IPS-18c (cell line): ENCODE results near the gene RSRC1.

Experiments
- H3K4me3 ChIP-seq: 2 replicates; pipeline ENCODE4 v1.7.0; 2013; ENCODE audit warnings: low read depth, mild to moderate bottlenecking, low read length, moderate library complexity; ENCODE audit not compliant: insufficient read depth
- H3K9me3 ChIP-seq: one replicate; pipeline ENCODE4 v1.6.1; 2013; ENCODE audit warnings: mild to moderate bottlenecking, low read length, moderate library complexity; ENCODE audit not compliant: control insufficient read depth, insufficient read depth

Gene RSRC1

DNA sequence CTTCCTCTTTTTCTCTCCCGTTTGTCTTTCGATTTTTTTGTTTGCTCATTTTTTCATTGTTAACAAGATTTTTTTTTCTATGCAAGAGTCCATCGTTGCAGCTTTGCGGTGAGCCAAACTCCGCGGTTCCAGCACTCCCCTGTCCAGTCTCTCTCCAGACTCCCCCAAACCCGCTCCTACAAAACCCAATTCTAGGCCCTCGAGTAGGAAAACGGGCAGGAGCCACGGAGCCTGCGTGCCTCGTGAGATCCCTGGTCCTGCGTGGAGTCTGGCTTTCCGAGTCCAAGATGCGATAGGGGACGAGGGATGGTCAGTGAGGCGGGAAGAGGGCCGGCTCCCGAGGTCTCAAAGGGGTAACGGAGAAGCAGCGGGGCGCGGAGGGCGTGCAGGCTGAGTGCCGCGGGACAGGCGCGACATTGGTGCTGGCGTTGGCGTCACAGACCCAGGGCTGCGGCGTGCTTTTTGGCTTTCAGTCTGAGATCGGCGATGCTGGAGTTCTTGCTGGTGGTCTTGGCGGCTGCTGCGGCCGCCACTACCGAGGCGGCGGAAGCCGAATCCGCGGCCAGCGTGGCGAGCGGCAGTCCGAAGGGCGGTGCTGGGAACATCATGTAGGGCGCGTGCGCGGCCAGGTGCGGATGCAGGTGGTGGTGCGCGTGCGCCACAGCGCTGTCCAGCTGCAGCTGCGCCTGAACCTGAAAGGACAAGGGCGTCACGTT is 12.1 kb upstream of the RSRC1 start:
- Histone ChIP-seq H3K4me3 (peak overlapping the region; percentile 54), H3K9me3 (no peaks in the 10 kb centered on the region)

DNA sequence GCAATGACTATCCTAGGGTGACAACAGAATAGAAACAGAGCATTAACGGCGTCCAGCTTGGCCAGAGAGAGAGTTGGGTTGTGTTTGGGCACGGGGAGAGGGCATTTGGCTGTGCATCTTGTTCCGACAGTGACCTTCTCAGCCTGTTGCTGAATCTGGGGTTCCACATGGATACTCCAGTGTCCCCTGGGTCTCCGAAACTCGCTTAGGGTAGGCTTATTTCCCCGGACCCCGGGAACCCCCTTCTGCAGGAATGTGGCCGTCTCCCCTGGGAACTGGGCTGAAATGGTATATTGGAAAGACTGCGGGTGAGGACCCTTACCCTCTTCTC is 11.6 kb upstream of the RSRC1 start:
- H3K4me3 ChIP-seq = peak overlapping the region; percentile 54

DNA sequence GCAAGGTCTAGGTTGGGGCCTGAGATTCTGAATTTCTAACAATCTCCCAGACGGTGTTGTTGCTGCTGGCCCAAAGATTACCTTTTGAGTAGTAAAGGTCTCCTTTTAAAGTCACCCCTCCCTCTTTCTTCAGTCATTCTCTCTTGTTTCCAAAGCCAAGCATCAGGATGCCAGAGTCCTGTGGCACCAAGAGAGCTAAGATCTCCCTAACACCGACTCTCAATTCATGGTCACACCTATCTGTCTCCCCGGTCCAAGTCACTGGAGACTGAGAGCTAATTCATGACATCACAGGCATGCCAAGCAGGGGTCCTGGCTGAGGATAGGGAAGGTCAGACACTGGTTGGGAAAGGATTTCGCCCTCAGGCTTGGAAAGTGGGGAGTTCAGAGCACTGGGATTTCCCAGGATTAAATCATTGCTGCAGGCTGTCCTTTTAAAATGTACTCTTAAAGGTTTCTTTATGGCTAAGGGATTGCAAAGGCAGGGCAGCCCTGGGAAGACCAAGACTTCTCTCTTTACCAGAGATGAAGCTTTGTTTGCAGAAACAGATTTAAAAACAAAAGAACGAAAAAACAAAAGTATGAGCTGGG is 11.0 kb upstream of the RSRC1 start:
- no peaks in the 10 kb centered on the region for H3K9me3 ChIP-seq
- H3K4me3 ChIP-seq = no peak overlapping the region; the same call in 1 of the 2 replicates

More for the DNA sequence above, 11.6 kb upstream of the RSRC1 start:
- H3K9me3 ChIP-seq = no peaks in the 10 kb centered on the region

DNA sequence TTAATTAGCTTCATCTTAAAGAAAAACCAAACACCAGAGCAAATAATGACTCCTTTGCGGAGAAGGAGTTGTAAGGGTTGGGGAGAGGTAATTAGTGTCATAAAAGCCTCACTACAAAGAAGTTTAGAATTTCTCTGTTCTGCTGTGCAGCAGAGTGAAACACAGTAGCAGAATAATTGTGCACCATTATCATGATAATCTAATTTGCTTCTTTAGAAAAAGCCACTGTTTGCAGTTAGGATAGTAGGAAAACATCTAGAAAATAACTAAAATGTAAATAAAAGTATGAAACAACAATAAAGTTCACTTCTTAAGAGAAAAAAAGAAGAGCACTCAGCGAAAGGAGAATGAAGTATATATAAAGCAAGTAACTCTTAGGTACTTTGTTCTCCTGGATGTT is 9.2 kb upstream of the RSRC1 start:
- no peak overlapping the region for H3K4me3 ChIP-seq
- H3K9me3 ChIP-seq = no peaks in the 10 kb centered on the region

DNA sequence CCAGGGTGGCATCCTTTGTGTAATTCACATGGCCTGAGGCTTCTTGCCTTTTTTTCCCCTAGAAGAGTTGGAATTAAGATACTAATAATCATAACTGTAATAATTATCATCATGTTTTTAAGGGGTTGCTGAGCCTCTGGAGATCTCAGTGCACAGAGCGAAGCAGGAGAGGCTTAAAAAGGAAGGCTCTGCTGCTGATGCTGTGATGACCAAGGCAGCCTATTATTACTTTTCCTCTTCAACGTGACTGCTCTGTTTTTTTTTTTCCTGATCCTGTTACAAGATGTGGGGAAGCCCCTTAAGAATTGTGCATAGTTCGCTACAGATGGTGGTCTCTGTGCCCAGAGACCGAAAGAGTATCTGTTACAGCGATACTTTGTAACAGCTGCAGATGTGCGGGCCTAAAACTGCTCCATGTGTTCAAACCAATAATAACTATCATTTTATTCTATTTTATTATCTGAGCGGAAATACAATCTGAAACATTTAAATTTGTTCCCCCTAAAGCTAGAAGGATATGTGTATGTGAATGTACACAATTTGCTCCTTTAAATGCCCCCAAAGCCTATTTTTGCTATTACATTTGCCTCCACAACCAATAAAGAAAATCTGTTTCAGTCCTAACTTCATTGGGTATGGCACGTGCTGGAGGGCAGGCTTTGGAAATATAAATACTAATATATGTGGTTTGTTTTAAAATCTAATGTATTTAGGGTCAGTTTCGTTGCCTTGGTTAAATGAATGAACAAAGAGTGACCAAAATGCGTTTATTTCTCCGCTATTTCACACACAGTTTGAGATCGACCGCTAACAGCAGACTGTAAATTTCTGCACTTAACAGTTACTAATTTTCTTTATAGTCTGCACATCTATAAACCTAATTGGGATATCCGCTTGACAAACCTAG is 8.3 kb upstream of the RSRC1 start:
- H3K9me3 ChIP-seq = no peaks in the 10 kb centered on the region
- H3K4me3 ChIP-seq = no peak overlapping the region

DNA sequence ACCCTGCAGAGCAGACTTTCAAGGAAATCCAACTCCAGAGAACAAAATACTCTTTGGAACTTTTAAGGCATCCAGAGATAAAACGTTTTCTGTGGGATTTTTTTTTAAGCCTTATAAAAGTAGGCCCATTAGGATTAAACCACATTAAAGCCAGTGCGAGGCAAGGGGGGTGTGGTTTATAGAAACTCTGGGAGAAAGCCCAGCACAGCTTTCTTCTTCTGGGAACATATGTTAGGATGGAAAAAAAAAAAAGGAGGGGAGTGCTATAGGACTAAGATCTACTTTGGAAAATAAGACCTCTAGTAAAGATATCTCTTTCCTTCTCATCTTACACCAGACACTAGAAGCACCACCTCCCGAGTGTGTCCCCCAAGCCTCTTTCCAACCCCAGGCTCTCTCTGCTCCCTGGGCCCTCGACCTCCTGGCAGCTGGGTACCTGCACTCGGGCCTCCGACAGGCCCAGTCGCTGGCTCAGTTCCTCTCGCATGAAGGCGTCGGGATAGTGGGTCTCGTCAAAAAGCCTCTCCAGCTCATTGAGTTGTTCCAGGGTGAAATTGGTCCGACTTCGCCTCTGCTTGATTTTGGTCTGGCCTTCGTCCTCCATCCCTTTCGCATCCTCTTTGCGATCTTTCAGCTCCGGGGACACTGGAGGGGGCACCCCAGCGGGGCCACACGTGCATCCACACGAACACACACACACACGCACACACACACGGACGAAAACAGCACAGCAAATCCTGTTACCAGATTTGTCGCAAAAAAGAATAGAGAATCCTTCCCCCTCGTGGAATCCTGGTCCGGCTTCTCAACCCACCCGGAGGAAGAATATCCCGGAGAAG is 7.4 kb upstream of the RSRC1 start:
- Histone ChIP-seq H3K4me3 (0 out of 2 replicates have a peak overlapping the region, but pooled peaks have one; percentile 38), H3K9me3 (no peaks in the 10 kb centered on the region)

DNA sequence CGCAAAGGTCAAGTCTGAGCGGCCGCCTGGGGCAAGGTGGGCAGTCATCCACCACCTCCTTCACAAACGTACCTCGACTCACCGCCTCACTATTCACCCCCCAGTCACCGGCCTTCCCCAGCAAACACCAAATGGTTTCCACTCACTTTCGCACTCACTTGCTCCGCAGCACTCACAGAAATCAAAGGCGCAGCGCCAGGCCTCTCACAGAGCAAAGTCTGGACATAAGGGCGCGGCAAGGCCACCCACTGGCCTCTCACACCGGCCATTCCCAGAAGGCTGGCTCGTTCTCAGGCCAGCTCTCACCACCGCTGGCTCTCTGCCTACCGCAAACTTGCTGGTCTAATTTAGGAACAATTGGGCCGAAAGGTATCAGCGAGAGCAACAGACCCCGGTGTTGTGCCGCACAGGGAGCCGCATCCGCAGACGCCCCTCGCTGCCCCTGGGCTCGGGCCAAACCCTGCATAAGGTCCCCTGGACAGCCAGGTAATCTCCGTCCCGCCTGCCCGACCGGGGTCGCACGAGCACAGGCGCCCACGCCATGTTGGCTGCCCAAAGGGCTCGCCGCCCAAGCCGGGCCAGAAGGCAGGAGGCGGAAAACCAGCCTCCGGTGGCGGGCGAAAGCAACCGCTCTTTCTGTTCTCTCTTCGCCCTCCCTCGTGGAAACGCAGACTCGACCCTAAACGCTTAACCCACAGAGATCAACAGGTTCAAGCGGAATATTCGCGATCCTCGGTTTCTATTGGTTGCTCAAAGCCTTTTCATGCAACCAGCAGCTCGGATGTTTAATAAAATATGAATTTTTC is 6.6 kb upstream of the RSRC1 start:
- Histone ChIP-seq H3K4me3 (peak overlapping the region; percentile 38), H3K9me3 (no peaks in the 10 kb centered on the region)

DNA sequence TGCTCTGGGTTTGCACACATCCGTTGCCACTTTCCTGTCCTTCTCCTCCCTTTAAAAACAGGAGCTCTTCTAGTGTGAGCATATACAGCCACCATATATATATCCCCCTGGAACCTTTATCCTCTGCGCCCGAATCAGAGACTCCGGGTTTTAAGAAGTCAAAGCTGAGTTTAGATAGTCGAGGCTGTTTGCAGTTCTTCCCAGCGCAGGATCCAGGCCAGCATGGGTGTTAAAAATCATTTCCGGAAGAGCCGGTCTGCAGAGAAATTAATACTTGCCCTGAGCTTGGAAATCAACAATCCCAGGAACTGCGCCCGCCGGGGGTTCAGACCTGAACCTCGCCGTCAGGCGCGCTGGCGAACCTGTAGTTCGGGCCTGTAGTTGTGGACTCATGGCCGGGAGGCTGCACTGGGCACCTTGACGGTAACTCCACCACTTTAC is 6.0 kb upstream of the RSRC1 start:
- Histone ChIP-seq H3K4me3 (peak overlapping the region; percentile 38), H3K9me3 (no peaks in the 10 kb centered on the region)

DNA sequence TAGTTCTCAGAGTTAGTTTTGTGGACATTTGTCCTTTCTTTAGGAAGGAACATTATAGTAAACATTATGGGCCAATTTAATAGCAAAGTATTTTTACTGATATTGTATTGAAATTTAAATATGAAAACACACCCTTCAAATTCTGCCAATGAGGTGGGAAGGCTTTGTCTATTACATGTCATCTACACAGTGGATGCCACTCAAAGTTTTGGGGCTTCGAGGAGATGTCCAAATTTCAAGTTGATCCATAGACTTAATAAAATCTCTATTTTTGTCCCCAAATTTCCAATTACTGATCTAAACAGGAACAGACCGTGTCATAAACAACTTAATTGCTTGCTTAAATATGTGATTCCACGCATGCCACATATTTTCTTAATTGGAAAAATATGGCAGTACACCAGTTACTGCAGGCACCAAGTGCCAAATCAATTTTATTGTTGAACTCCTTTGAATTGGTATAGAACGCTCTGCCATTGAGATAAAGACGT is 5.4 kb upstream of the RSRC1 start:
- Histone ChIP-seq H3K4me3 (no peak overlapping the region), H3K9me3 (no peaks in the 10 kb centered on the region)

DNA sequence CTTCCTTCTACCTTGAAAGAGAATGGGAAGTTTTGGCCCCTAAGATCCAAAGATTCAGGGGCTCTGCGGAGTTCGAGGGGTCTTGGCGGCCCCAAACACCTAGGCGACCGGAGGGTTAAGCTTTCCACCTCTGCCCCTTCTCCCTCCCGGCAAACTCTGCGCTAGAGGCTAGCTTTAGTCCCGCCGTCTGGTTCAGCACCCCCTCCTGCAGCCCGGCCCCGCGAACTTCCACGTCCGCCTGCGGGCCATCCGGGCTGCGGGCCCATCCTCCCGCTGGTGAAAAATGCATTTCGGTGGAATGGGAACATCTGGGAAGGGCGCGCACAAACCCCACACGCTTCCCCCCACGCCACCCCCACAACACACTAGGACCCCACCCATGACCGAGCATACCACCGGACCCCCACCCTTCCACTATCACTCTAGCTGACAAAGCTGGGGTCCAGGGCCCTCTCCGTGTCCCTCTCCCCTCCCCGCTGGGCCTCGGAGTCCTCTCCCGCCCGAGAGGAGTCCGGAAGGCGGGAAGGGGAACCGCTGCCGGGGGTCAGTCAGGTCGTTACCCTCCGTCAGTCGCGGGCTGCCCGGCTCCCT is 4.7 kb upstream of the RSRC1 start:
- Histone ChIP-seq H3K4me3 (peak overlapping the region; percentile 52), H3K9me3 (no peaks in the 10 kb centered on the region)

DNA sequence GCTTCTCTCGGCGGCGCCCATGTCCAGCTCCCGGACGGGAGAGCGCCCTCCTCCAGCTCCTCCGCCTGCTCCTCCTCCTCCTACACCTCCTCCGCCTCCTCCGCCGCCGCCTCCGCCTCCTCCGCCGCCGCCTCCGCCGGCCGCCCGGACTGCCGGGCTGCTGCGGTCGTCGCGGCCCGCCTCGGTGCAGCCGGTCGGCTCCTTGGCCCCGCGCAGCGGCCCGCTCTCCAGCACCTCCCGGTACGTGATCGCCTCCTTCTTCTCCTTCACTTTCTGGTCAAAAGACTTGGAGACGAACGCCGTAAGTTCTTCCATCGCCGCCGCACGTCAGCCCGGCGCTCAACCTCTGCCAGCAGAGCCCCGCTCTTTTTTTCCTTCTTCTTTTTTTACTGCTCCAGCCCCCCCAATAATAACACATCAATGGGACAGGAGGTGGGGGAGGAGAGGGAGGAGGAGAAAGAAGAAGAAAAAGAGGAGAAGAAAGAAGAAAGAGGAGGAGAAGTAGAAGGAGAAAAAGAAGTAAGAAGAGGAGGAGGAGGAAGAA is 4.1 kb upstream of the RSRC1 start:
- peak overlapping the region; percentile 52; the same call in 1 of the 2 replicates for H3K4me3 ChIP-seq
- H3K9me3 ChIP-seq = no peaks in the 10 kb centered on the region

DNA sequence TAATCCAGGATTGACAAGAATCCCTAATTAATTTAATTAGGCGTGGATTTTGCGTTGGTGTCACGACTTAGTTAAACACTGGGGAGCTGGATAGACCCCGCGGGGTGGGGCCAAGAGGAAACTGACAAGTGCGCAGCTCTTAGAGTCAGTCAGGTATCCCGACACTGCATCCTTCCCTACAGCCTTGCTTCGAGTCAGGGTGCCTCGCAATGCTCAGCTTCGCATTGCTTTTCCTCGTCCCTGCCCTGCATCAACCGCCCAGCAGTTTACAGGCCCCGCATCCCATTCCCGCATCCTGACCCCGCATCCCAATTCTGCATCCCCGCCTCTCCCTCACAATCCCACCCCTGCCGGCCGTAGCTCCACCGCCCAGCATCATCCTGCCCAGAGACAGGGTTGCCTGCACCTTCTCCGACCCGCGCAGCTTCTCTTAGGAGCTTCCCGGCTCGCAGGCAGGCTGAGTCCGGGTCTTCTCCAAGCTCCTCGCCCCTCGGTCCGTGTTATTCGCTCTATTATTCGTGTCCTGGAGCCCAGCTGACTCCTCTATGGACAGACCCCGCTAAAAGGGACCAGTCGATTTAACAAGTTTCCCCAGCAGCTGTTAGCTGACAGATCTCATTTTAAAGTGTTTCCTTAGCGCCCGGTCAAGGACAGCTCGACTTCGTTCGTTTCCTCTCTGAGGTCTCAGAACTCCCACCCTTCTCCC is 3.0 kb upstream of the RSRC1 start:
- H3K9me3 ChIP-seq = no peaks in the 10 kb centered on the region
- H3K4me3 ChIP-seq = peak overlapping the region; percentile 52

DNA sequence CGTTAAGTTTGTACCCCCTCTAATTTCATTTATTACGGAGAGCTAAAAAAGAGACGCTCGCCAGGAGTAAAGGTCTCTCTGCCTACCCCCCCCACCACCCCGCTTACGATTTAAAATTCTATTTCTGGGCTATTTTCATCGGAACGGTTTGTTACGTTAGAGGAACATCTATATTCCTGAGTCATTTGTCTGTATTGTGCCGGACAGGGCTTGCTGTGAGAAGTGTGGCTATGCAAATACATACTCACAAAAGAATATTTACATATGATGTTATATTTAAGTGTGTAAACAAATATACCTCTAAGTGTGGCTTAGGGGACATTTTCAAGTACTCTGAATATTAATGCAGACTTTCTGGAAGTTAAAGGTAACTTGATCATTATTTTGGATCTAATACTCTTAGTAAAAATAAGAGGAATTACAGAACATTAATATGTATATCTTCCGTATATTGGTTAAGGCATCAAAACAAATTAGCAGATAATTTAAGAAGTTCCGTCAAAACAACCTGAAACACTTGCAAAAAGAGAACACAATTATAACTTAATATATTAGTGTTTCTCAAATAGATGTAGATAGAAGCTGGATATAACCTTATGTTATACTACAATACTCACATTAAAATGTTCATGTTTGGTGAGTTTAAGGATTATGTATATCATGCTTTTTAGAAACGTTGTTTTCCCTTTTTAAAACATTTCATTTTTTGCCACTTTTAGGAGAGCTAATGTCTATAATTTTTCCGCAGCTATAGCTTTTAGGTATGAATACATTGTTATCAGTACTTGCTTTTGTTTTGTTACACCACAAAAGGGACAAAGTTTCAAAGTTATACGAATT is 2.1 kb upstream of the RSRC1 start:
- no peaks in the 10 kb centered on the region for H3K9me3 ChIP-seq
- no peak overlapping the region for H3K4me3 ChIP-seq

DNA sequence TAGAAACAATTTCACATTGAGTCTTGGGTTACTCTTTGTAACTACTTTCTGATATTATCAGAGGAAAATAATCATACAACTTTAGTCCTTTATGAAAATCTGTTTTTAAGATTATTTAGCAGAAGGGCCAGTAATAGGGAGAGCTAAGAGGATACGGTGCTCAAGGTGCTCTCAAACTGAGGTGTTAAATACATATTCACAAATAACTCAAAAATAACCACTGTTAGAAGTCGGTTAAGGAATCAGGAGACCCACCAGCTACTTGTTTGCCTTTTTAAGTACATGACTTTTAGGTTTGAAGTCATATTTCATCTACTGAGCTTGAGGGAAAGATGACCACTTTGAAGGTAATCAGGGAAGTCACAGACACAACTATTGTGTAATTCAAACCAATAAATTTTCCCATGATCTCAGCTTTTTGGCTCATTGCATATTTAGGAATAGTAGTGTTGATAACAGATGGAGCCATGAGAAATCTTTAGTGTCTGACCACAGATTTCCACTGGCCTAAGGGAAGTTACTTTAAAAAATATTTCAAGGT is 1.4 kb upstream of the RSRC1 start:
- no peak overlapping the region for H3K4me3 ChIP-seq
- no peaks in the 10 kb centered on the region for H3K9me3 ChIP-seq
